ENCODE measurements around the gene NOP9.

- TF ChIP-seq CTCF (IDR thresholded peaks at IDR 0.05; ENCODE audit: insufficient read depth, low read length, poor library complexity, severe bottlenecking) (no peak), EZH2phosphoT487 (conservative IDR thresholded peaks at IDR 0.05; ENCODE audit: low read length) (no peak)
Observed at GRCh38 chr14:24289649-24290280, 9.9 kb upstream of the NOP9 start.

Measured in SU-DHL-6 (cell line).